GM19035 (cell line): ENCODE results near the gene PDCD7.
"Not testable (repeated sequence)": the region's sequence is repeated elsewhere in the genome, so short reads cannot be mapped to it uniquely, and the experiment has no call there.

Experiments
- ATAC-seq: cut with Tn5 transposase; IDR thresholded peaks from one replicate; pipeline ENCODE4 v1.9.1; 2021; ENCODE audit not compliant: unreplicated experiment

Gene PDCD7

GRCh38 chr15:65130941-65131340 is 2.7 kb downstream of the PDCD7 start:
- ATAC-seq, result no peak

GRCh38 chr15:65115542-65115941 is 18.1 kb downstream of the PDCD7 start:
- ATAC-seq, result no peak

GRCh38 chr15:65115086-65115485 is 18.5 kb downstream of the PDCD7 start, which contains the start of gene UBAP1L:
UBAP1L (minus strand) TSS chr15:65115200; CDS start chr15:65106215, 8,985 bp downstream.
- ATAC-seq, result no peak

- no peak for ATAC-seq
Measured at GRCh38 chr15:65110676-65111292, 22.8 kb downstream of the PDCD7 start.

GRCh38 chr15:65106011-65106590 is 27.5 kb downstream of the PDCD7 start:
- ATAC-seq, result no peak

GRCh38 chr15:65105038-65105437 is 28.6 kb downstream of the PDCD7 start:
- ATAC-seq, result no peak

- ATAC-seq, result no peak
Measured at GRCh38 chr15:65102912-65103311, 30.7 kb downstream of the PDCD7 start.

GRCh38 chr15:65101891-65102708 is 31.5 kb downstream of the PDCD7 start:
- no peak for ATAC-seq

GRCh38 chr15:65101411-65101890 is 32.2 kb downstream of the PDCD7 start:
- no peak for ATAC-seq

GRCh38 chr15:65100442-65100841 is 33.2 kb downstream of the PDCD7 start:
- ATAC-seq, result no peak

- ATAC-seq, result not testable (repeated sequence)
Measured at GRCh38 chr15:65099801-65100200, 33.8 kb downstream of the PDCD7 start.

- no peak for ATAC-seq
Measured at GRCh38 chr15:65099336-65099735, 34.3 kb downstream of the PDCD7 start.

GRCh38 chr15:65097651-65098263 is 35.9 kb downstream of the PDCD7 start:
- ATAC-seq, result no peak

GRCh38 chr15:65096481-65097385 is 36.9 kb downstream of the PDCD7 start:
- ATAC-seq, result no peak

- ATAC-seq, result no peak
Measured at GRCh38 chr15:65095747-65096104, 37.9 kb downstream of the PDCD7 start.

GRCh38 chr15:65095011-65095746 is 38.4 kb downstream of the PDCD7 start:
- no peak for ATAC-seq

GRCh38 chr15:65094294-65094995 is 39.2 kb downstream of the PDCD7 start:
- ATAC-seq, result no peak

GRCh38 chr15:65093793-65094170 is 39.8 kb downstream of the PDCD7 start:
- ATAC-seq, result not testable (repeated sequence)
